ES-I3 (cell line): ENCODE data around the gene KLC4.

Experiments
- H3K36me3 ChIP-seq: 2 replicates; pipeline ENCODE4 v1.6.1; 2013; ENCODE audit warnings: mild to moderate bottlenecking, low read length, control low read depth, moderate library complexity; ENCODE audit not compliant: insufficient read depth
- H3K4me1 ChIP-seq: 2 replicates; pipeline ENCODE4 v1.6.1; 2013; ENCODE audit warnings: mild to moderate bottlenecking, control low read depth, low read length; ENCODE audit not compliant: insufficient read depth
- H3K9ac ChIP-seq: 2 replicates; pipeline ENCODE4 v1.6.1; 2013; ENCODE audit warnings: low read depth, mild to moderate bottlenecking, low read length, moderate library complexity
- H3K9me3 ChIP-seq: 2 replicates; pipeline ENCODE4 v1.6.1; 2013; ENCODE audit warnings: mild to moderate bottlenecking, low read length, moderate library complexity; ENCODE audit not compliant: control insufficient read depth, insufficient read depth

KLC4 gene

GRCh38 chr6:43088654-43089056 lies 29.2 kb downstream of the KLC4 start:
- no peak overlapping the region for H3K9ac ChIP-seq
- no peaks in the 10 kb centered on the region for H3K9me3 ChIP-seq
- H3K36me3 ChIP-seq, result no peaks in the 10 kb centered on the region
- H3K4me1 ChIP-seq, result peaks cover 19% of the 10 kb centered on the region

GRCh38 chr6:43089467-43089866 lies 30.0 kb downstream of the KLC4 start:
- Histone ChIP-seq H3K9ac (0 out of 2 replicates have a peak overlapping the region, but pooled peaks have one; percentile 6), H3K36me3 (no peaks in the 10 kb centered on the region), H3K4me1 (peaks cover 24% of the 10 kb centered on the region), H3K9me3 (no peaks in the 10 kb centered on the region)

GRCh38 chr6:43089874-43090558 lies 30.6 kb downstream of the KLC4 start:
- H3K4me1 ChIP-seq, result peaks cover 24% of the 10 kb centered on the region

GRCh38 chr6:43090559-43090956 lies 31.1 kb downstream of the KLC4 start:
- Histone ChIP-seq H3K4me1 (peaks cover 25% of the 10 kb centered on the region), H3K9ac (no peak overlapping the region), H3K9me3 (no peaks in the 10 kb centered on the region), H3K36me3 (no peaks in the 10 kb centered on the region)

More at GRCh38 chr6:43089874-43090558, 30.6 kb downstream of the KLC4 start:
- Histone ChIP-seq H3K36me3 (no peaks in the 10 kb centered on the region), H3K9me3 (no peaks in the 10 kb centered on the region), H3K9ac (no peak overlapping the region)

GRCh38 chr6:43091020-43091419 lies 31.6 kb downstream of the KLC4 start:
- Histone ChIP-seq H3K9ac (no peak overlapping the region), H3K4me1 (peaks cover 30% of the 10 kb centered on the region), H3K9me3 (no peaks in the 10 kb centered on the region), H3K36me3 (no peaks in the 10 kb centered on the region)

- Histone ChIP-seq H3K9me3 (no peaks in the 10 kb centered on the region), H3K4me1 (peaks cover 34% of the 10 kb centered on the region), H3K9ac (no peak overlapping the region), H3K36me3 (no peaks in the 10 kb centered on the region)
These were observed 32.1 kb downstream of the KLC4 start for GRCh38 chr6:43091436-43091991.

GRCh38 chr6:43092635-43093034 lies 33.2 kb downstream of the KLC4 start:
- H3K9ac ChIP-seq, result no peak overlapping the region
- no peaks in the 10 kb centered on the region for H3K36me3 ChIP-seq
- peaks cover 43% of the 10 kb centered on the region for H3K4me1 ChIP-seq
- no peaks in the 10 kb centered on the region for H3K9me3 ChIP-seq

- Histone ChIP-seq H3K36me3 (no peaks in the 10 kb centered on the region), H3K9ac (no peak overlapping the region), H3K9me3 (no peaks in the 10 kb centered on the region), H3K4me1 (peaks cover 46% of the 10 kb centered on the region)
These were observed 34.2 kb downstream of the KLC4 start for GRCh38 chr6:43093436-43094289.

GRCh38 chr6:43095939-43096338 lies 36.5 kb downstream of the KLC4 start:
- H3K9ac ChIP-seq, result no peak overlapping the region
- no peaks in the 10 kb centered on the region for H3K36me3 ChIP-seq
- no peaks in the 10 kb centered on the region for H3K9me3 ChIP-seq
- H3K4me1 ChIP-seq, result peaks cover 32% of the 10 kb centered on the region

GRCh38 chr6:43096451-43097097 lies 37.1 kb downstream of the KLC4 start:
- H3K9me3 ChIP-seq, result no peaks in the 10 kb centered on the region
- H3K36me3 ChIP-seq, result no peaks in the 10 kb centered on the region
- H3K4me1 ChIP-seq, result peaks cover 32% of the 10 kb centered on the region
- no peak overlapping the region for H3K9ac ChIP-seq

GRCh38 chr6:43097098-43097489 lies 37.7 kb downstream of the KLC4 start:
- no peak overlapping the region for H3K9ac ChIP-seq
- peaks cover 32% of the 10 kb centered on the region for H3K4me1 ChIP-seq
- no peaks in the 10 kb centered on the region for H3K36me3 ChIP-seq
- no peaks in the 10 kb centered on the region for H3K9me3 ChIP-seq

GRCh38 chr6:43097502-43097901 lies 38.1 kb downstream of the KLC4 start:
- H3K4me1 ChIP-seq, result peaks cover 32% of the 10 kb centered on the region
- H3K9ac ChIP-seq, result no peak overlapping the region
- no peaks in the 10 kb centered on the region for H3K9me3 ChIP-seq
- no peaks in the 10 kb centered on the region for H3K36me3 ChIP-seq

GRCh38 chr6:43101497-43101896 lies 42.1 kb downstream of the KLC4 start:
- Histone ChIP-seq H3K9ac (no peak overlapping the region), H3K36me3 (no peaks in the 10 kb centered on the region), H3K9me3 (no peaks in the 10 kb centered on the region), H3K4me1 (peaks cover 23% of the 10 kb centered on the region)

GRCh38 chr6:43103253-43103876 lies 43.9 kb downstream of the KLC4 start:
- Histone ChIP-seq H3K9ac (no peak overlapping the region), H3K9me3 (no peaks in the 10 kb centered on the region), H3K36me3 (no peaks in the 10 kb centered on the region), H3K4me1 (peaks cover 10% of the 10 kb centered on the region)
